ENCODE results near the gene RASGRF2. TPM values are rescaled to one million over a fixed set of nuclear protein-coding genes. Genes with fewer than 3 reads are reported as not detected.

RASGRF2 gene
- total and polyA plus RNA-seq, 2 of the 8 experiments (the other 6 are each of a cell fraction or from before 2014, with no cell fraction given) = 2.6 to 29.5 TPM

DNA sequence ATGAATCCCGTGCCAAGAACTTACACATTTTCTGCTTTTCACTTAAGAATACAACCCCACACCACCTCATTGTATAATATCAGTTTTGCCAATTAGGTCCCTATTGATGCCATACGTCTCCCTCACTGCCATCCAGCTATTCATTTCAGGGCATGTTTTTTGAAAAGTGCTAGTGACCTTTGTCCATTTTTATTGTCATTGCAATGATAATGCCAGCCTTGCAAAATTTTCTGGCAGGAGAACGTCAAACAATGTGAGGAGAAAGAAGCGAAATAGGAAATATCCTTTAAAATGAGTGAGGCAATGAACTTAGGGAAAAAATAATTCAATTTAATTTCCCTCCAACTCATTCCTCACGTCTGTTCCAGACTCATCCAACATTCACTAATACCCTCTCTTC lies 161.1 kb downstream of the RASGRF2 start:
- H3K4ac ChIP-seq (replicated peaks; ENCODE audit: insufficient read length, low read depth, low read length) = no peak overlapping the region
- FAIRE-seq (no peak), DNase-seq (ENCODE audit: low read depth in 1 of 2, low spot score in 2 of 2) (no peak)
- no peaks in the 10 kb centered on the region for H4K20me1 ChIP-seq (replicated peaks in 1 of 2; ENCODE audit: control insufficient read depth in 1 of 2, insufficient read depth in 2 of 2, low read length in 2 of 2)
- no peak overlapping the region for H2AK5ac ChIP-seq (ENCODE audit: low read depth, low read length)
- H4K8ac ChIP-seq (ENCODE audit: extremely low read depth, insufficient read depth, low read length) = no peak overlapping the region
- WGBS, 2 experiments (ENCODE audit: extremely low coverage in 1 of 2, insufficient coverage in 1 of 2, insufficient read length in 1 of 2, insufficient replicate concordance in 2 of 2, low coverage in 1 of 2, low lambda C conversion rate in 2 of 2, missing lambda C conversion rate in 1 of 2) = 88 to 100% methylated on average over 1 to 5 of the region's 5 CpGs
- no peak overlapping the region for H4K91ac ChIP-seq (replicated peaks; ENCODE audit: insufficient read length, low read length)
- no peak for TF ChIP-seq SAP30 (IDR thresholded peaks at IDR 0.05; ENCODE audit: insufficient read depth, insufficient replicate concordance, low read length)
- TF ChIP-seq EZH2 (IDR thresholded peaks at IDR 0.05; ENCODE audit: low read depth, low read length, severe bottlenecking) = no peak
- TF ChIP-seq POU5F1 (IDR thresholded peaks at IDR 0.05; ENCODE audit: low read depth, low read length) = no peak
- TF ChIP-seq KDM4A (IDR thresholded peaks at IDR 0.05; ENCODE audit: low read depth, low read length, severe bottlenecking) = no peak
- no peak for TF ChIP-seq BRCA1 (IDR thresholded peaks at IDR 0.05; ENCODE audit: low read depth, low read length)
- no peak for TF ChIP-seq SUZ12 (IDR thresholded peaks at IDR 0.05; ENCODE audit: low read length)
- TF ChIP-seq CTBP2 (IDR thresholded peaks at IDR 0.05; ENCODE audit: borderline replicate concordance, insufficient read depth, insufficient read length, low read length) = no peak
- no peak overlapping the region for H3K23ac ChIP-seq (ENCODE audit: insufficient read length)
- no peaks in the 10 kb centered on the region for H3K9me3 ChIP-seq (ENCODE audit: insufficient read depth in 2 of 2, low read depth in 1 of 2, low read length in 1 of 2)
- H2AFZ ChIP-seq (ENCODE audit: low read length) = no peak overlapping the region
- H4K5ac ChIP-seq (ENCODE audit: insufficient read length, low read depth, low read length) = no peak overlapping the region
- no peak overlapping the region for H3K56ac ChIP-seq (replicated peaks; ENCODE audit: insufficient read length, low read depth, low read length)
- H3K27ac ChIP-seq (ENCODE audit: low read depth, low read length) = no peak overlapping the region
- ChIA-PET CTCF (ENCODE audit: partially characterized antibody) (interaction anchor here (2.4 to 3.0 kb wide), 2 partner anchors 13 kb away, joined by 17 to 21 read pairs; no protein-coding TSS in a partner anchor), POLR2A (ENCODE audit: partially characterized antibody) (no interaction called here)
- no peaks in the 10 kb centered on the region for H3K27me3 ChIP-seq (replicated peaks in 1 of 4; ENCODE audit: control insufficient read depth in 3 of 4, extremely low read depth in 1 of 4, insufficient read depth in 3 of 4, low read length in 3 of 4)
- no peak overlapping the region for H2BK15ac ChIP-seq (ENCODE audit: low read length)
- no peak overlapping the region for H3K4me3 ChIP-seq (ENCODE audit: extremely low read depth in 1 of 4, insufficient read depth in 2 of 4, low read depth in 3 of 4, low read length in 4 of 4)
- no peak overlapping the region for H3K14ac ChIP-seq (ENCODE audit: insufficient read length)
- no peak overlapping the region for H2BK12ac ChIP-seq (ENCODE audit: low read depth, low read length)
- no peak overlapping the region for H2BK5ac ChIP-seq (ENCODE audit: low read depth, low read length)
- H3K9ac ChIP-seq (replicated peaks in 1 of 4; ENCODE audit: extremely low read depth in 1 of 4, low read depth in 3 of 4, low read length in 3 of 4) = no peak overlapping the region
- H2BK120ac ChIP-seq (replicated peaks; ENCODE audit: low read depth, low read length) = no peak overlapping the region
- no peaks in the 10 kb centered on the region for H3K79me2 ChIP-seq (ENCODE audit: control insufficient read depth in 1 of 2, insufficient read depth in 2 of 2, low read length in 2 of 2)
- no peak overlapping the region for H3K4me2 ChIP-seq (ENCODE audit: insufficient read depth in 1 of 2, low read depth in 2 of 2, low read length in 2 of 2)
- peaks cover 0 to 3% (median 0%) of the 10 kb centered on the region in 4 experiments; a peak in 2 of 7 replicates for H3K4me1 ChIP-seq (replicated peaks in 1 of 4; ENCODE audit: control insufficient read depth in 3 of 4, insufficient read depth in 4 of 4, low read length in 3 of 4)
- no peaks in the 10 kb centered on the region for H3K36me3 ChIP-seq (ENCODE audit: control insufficient read depth in 2 of 4, insufficient read depth in 4 of 4, low read length in 3 of 4)
- no peaks in the 10 kb centered on the region for H3K23me2 ChIP-seq (ENCODE audit: low read depth, low read length)
- no peaks in the 10 kb centered on the region for H3K79me1 ChIP-seq (ENCODE audit: low read depth, low read length)
- H2BK20ac ChIP-seq (ENCODE audit: low read length) = no peak overlapping the region
- no peak overlapping the region for H3K18ac ChIP-seq (ENCODE audit: extremely low read depth, low read length)

Measured in H1 (cell line).